ENCODE results near the gene AATK.
"Not testable (repeated sequence)": the region's sequence is repeated elsewhere in the genome, so short reads cannot be mapped to it uniquely, and the experiment has no call there.

AATK gene

DNA sequence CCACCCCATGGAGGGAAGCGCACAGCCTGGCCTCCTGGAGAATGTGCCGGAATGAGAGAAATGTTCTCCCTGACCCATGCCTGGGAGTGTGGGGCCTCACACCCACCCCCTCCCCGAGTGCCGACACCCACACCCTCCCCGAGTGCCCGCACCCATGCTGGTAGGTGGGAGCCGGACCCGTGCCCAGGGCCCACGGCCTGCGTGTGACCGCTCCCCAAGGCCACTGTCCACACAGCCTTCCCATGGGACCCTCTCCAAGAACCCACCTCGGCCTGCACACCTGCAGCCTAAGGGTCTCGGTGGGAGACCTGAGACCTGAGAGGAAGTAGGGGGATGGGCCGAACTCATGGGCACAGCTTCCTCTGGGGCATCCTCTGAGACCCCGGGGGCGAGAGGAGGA, 4.0 kb downstream of the AATK start:
- no peak for DNase-seq (ENCODE audit: low read depth)

DNA sequence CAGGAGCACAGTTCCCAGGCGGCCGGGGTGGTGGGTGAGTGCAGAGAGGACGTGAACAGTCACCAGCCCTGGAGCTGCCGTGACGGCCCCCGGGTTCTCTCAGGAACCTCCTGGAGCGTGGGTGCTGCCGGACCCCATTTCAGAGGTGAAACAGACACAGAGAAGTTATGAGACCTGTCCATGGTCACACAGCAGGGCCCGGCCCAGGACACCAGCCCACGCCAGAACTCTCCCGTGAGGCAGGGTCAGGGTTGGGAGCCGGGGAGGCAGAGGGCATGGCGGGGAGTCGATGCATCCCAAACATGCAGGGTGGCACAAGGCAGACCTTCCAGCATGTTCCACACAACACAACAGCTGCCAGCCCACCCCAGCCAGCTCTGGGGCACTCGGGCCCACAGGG, 4.5 kb downstream of the AATK start:
- DNase-seq (ENCODE audit: low read depth): no peak

DNA sequence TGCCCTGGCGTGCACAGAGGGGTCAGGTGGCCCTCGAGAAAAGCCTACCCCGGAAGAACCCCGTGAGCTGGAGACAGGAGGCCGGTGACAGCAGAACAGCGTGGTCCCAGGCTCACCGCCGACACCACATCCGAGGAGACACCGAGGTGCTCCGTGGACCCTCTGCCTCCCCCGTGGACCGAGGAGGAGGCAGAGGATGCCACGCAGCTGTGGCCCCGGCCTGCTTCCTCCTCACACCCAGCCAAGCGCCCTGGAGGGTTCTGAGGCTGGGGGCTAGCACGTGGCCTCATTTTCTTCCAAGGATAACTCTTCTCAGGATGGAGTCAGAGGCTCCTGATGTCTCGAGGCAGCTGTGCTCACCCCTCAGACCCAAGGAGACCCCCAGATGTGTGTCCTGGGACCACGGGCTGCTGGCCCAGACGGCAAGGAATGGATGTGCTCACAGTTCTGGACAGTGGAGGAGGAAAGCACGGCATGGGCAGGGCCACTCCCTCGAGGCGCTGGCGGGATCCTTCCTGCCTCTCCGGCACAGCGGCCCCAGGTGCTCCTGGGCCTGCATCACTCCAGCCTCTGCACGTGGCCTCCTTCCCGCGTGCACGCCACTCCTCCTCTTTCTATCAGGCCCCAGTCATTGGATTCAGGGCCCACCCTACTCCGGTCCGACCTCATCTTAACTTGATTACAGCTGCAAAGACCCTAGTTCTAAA, 5.1 kb downstream of the AATK start:
- no peak for DNase-seq (ENCODE audit: low read depth)

DNA sequence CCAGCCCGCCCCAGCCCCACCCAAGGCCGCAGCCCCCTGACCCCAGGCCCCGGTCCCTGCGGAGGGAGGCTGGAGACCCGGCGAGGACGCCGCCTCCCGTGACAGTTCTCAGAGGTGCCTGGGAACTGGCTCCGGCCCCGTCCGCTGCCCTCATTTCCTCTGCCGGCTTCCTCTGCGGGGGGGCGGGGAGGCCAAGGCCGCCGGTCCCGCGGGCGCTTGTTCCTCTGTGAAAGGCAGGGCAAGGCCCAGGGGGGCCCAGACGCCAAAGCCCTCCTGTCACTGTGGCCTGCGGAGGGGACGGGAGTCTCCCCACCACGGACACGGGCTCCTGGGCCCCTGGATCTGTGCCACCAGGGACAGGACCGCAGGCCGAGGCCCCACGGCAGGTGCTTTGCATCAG, 5.7 kb downstream of the AATK start:
- no peak for DNase-seq (ENCODE audit: low read depth)

DNA sequence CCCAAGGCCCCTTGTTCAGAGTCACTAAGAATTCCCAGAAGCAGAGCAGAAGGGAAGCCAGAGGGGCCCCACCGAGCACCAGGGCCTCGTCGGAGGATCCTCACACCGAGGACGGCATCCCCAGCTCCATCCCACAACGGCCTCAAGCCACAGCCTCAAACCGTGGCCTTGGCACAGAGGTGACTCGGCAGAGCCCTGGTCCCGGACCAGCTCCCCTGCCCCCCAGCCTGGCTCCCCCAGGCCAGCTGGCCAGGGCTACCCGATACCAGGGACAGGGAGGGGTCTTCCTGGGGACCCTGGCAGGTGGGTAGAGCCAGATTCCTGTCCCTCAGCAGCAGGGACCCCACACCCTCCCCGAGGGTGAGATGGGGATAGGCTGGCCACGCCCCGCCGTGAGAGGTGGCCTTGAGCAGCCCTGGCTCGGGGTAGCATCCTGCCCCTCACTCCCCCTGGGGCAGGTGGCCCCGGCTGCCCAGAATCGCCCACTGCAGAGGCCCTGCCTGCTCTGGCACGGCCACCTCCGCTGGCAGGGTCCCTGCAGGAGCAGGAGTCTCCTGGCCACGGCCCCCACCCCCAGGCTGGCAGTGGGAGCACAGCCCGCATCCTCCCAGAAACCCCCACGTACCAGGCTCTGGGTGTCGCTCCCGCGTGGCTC, 6.3 kb downstream of the AATK start:
- DNase-seq (ENCODE audit: low read depth): no peak

DNA sequence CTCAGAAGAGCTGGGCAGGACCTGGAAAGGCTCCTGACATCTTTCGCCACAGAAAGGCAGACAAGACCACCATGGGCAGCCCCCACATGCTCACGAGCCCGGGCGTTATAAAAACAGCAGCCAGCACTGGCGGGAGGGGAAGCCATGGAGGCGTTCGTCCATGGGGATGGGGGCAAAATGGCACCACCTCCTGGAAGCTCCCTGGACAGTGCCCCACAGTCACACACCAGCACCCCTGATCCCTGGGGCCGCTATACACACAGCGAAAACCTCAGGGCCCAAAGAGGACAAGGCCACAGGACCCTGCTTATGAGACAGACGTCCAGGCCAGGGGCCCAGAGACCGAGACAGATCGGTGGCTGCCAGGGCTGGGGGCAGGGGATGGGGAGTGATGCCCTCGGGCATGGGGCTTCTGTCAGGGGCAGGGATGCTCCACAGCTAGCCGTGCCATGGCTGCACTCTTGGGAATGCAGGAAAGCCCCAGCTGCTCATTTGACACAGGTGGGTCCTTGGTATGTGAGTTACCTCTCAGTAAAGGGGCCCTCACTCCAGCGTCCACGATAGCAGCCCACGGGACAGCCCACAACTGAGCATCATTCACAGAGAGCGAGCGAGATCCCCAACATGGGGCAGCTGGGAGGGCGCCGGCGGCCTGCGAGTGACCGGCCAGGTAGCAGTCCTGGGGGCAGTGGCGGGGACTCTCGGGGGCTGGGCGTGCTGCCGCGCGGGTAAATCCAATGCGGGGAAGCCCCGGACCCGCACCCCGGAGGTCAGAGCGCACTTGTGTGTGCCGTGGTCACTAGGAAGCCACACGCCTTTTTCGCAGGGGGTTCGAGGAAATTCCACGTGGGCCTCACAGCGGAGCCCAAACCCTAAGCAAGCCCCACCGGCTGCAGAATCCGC, 7.1 kb downstream of the AATK start:
- no peak for DNase-seq (ENCODE audit: low read depth)

DNA sequence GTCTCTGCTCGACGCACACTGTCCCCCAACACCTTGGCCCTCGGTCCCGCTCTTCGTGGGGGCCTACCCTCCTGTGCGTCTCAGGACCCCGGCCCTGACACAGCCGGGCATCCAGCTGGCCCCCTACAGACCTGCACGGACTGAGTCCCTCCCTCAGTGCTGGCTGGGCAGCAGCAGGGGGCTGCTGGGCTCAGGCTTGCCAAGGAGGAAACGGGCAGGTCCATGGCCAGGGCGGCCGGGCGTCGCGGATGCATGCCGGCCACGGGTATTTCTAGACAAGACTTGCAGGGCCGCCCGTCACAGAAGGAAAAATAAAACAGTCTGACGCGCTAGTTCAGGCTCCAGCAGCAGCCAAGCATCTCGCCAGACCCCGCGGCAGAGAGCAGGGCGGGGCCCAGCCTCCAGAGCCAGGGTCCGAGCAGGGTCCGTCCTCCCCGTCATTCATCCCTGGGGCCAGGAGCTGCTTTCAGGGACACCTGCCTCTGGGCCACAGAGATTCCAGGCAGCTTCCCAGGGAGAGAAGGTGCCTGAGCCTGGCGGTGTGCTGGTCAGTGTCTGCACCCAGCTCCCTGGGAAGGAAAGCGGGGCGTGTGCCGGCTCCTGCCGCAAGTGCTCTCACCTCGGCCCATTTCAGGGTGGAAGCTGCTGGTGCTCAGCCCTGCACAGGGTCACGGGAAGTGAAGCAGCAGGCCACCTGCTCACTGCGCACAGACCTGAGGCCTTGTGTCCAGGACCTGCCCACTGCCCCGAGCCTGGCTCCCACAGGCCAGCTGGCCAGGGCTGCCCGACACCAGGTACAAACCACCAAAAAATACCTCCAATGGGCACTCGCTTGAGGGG, 8.0 kb downstream of the AATK start:
- no peak for DNase-seq (ENCODE audit: low read depth)

DNA sequence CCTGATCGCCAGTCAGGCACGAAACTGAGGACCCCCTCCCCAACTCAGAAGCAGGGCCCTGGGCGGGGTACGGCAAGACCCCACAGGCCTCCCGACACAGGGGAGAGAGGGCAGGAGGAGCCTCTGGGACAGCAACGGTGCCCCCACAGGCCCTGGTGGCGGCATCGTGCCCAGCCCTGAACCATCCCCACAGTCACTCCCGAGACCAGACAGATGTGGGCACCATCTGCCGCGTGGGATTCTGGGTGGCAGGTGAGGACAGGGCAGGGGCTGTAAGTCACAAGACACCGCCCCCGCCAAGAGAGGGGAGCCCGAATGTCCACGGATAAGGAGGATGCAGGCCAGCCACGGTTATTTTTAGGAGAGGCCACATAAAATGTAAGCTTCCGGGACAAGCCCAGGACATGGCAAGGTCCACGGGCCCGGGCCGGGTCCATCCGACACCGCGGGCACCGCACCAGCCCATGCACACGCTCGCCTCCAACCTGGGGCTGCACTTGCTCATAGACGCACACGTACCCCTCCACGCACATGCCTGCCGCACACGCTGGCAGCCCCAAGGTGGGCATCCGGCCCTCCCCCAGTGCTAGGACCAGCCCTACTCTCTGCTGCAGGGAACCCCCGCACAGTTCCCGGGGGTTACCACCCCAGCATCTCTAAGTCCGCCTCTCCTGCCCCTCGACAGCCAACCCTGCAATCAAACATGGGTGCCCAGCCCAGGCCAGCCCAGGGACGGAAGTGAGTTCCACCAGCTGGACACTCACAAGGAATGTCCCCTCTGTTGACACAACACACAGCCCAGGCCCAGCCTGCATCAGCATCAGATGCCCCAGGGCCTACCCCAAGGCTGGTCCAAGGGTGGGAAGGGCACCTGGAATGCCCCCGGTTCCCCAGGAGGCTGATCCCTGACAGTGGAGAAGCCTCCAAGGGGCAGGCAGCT, 8.9 kb downstream of the AATK start:
- no peak for DNase-seq (ENCODE audit: low read depth)

DNA sequence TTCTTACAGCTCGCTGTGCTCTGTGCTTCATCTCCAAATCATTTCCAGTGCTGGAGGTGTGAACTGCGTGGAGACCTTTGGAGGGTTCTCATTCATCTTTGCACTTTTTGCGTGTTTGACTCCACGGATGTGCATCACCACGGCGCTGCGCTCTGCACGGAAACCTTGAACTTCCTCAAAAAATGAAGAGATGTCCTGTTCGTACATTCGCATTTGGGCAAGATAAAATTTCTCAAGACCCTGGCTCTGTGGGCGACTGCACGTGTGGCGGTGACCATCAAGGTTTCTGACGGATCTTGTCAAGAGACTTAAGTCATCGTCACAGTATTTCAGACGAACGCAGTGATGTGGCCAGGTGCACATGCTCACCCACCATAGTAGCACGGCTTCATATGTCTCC, 11.1 kb downstream of the AATK start:
- no peak for DNase-seq (ENCODE audit: low read depth)

DNA sequence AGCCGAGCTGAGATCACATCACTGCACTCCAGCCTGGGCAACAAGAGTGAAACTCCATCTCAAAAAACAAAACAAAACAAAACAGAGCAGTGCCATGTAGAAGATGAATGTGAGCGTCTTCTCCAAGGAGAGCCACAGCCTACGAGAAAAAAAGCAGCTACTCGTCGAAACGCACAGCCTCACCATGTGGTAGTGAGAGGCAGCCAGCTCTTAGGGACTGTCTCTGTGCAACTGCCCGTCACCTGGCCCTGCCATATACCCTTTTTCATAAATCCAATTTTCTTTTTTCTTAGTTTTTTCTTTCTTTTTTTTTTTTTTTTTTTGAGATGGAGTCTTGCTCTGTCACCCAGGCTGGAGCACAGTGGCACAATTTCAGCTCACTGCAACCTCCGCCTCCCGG, 12.0 kb downstream of the AATK start:
- DNase-seq (ENCODE audit: low read depth): not testable (repeated sequence)

DNA sequence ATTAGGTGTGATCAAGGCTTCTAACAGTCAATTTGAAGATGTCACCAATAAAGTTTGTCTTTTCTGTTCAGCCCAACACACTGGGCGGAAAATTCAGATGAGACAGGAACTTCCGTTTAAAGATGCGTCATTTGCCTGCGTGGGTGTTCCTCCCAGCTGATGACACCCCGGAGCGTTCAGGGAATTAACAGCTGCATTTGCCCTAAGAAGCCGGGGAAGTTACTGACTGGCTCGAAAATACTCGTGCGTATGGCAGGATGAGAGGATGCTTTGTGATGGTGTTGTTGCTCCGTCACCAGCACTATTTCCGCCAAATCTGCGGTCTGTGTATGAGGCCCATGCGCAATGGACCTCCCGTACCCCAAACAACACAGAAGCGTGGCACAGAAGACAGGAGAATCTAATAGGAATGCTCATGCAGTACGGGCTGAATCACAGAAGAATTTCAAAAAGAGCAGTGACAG, 12.6 kb downstream of the AATK start:
- DNase-seq (ENCODE audit: low read depth): no peak

DNA sequence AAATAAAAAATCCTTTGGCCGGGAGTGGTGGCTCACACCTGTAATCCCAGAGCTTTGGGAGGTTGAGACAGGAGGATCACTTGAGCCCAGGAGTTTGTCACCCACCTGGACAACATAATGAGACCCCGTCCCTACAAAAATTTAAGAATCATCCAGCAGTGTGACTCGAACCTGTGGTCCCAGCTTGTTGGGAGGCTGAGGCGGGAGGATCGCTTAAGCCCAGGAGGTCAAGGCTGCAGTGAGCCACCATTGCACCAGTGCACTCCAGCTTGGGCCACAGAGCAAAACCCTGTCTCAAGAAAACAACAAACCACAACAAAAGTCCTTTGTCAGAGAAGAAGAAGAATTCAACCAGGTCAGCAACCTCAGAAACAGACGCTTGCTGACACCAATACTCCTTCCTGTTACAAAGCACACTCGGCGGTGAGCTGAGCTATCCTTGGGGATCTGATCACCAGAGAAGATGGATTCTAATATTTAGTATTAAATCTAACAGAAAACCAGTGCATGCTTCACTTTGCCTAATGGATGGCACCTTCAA, 13.7 kb downstream of the AATK start:
- no peak for DNase-seq (ENCODE audit: low read depth)

DNA sequence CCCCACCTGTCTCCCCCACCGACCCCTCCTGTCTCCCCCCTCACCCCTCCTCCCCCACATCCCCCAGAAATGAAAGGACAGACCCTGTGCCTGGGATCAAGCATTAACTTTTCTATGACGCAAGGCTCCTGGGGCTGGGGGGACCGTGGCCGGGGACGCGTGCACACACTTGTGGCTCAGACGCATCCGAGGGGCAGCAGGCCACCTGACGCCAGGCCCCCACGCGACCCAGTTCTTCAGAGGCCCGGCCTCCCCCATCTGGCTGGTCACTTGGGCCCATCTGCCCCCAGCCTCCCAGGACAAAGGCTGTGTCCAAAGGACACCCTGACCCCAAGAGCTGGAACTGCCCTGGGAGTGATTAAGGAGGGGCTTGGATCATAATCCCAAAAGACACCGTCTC, 14.7 kb downstream of the AATK start:
- DNase-seq (ENCODE audit: low read depth): no peak

DNA sequence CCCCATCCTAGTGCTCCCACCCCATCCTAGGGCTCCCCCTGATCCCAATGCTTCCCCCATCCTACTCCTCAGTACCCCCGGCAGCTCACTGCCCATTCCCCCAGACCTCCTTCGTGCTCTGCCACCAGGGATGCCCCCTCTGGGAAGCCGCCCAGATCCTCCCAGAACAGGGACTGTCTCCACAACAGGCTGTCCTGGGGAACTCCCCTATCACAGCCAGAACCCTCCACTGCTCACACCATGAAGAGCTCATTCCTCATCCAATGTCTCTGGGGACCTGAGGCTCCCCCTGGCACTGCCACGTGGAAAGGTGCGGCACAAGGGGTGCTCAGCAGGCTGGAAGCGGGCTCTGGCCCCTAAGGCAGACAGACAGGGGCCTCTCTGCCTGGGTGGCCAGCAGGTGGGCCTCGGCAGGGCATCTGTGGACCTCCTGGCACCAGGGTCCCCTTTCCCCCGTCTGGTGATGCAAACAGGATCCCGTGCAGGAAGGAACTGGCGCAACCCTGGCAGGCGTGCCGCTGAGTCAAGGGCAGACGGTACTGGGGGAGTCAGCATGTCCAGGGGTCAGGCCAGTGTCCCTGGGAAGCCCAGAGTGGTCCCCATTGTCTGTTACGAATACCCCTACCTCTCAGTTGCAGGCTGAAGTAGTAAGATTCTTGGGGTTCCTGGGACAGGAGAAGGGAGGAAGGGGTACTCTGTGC, 15.5 kb downstream of the AATK start:
- no peak for DNase-seq (ENCODE audit: low read depth)

DNA sequence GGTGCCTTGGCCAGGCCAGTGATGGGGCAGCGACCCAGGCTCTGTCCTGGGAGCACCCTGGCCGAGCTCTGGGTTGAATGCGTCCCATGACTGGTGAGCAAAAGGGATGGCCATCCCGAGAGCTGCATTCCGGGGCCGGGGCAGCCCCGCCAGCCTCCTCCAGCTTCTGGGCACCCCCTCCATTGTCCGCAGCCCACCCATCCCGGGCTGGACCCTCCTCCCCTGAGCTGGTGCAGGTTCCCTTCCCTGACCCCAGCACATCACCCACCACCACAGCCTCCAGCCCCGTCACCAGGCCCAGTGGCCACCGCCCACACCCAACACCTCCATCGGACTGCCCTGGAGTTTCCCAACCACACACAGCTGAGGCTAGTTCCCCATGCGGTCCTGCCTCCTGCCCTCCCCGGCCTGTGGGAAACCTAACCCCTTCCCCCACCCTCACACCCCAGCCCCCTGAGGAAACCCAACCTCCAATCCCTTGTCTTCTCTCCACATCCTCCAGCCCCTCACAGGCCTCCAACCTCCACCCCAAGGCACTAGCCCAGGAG, 17.0 kb downstream of the AATK start:
- no peak for DNase-seq (ENCODE audit: low read depth)

DNA sequence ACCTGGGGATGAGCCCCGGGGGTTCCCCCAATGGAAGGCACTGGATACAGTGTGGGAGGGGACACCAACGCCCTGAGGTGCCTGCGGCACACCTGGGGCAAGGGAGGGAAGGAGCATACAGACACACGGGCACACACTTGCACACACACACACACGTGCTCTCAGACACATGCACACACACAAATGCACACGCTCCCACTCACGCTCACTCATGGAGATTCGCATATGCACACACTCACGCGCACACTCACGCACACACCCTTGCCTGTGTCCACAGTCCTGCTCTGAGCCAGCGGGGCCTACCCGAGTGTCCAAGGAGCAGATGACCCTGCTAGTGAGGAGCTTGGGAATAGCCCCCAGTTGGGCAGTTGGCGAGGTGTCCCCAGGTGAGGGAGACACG, 17.4 kb downstream of the AATK start:
- no peak for DNase-seq (ENCODE audit: low read depth)

DNA sequence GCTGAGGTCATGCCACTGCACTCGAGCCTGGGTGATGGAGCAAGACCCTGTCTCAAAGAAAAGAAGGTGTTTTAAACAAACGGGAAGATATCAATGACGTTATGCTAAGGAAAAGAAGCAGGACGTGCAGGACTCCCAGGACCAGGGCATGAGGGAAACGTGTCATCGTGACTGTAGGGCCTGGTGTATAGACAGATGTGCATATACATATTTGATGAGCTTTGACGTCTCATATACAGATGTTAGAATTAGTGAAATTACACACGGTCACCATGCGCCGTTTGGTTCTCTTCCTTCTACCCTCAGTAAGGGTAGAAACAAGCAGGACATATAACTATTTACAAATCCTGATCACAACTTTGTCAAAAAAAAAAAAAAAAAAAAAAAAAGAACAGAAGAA, 18.3 kb downstream of the AATK start:
- DNase-seq (ENCODE audit: low read depth): no peak

DNA sequence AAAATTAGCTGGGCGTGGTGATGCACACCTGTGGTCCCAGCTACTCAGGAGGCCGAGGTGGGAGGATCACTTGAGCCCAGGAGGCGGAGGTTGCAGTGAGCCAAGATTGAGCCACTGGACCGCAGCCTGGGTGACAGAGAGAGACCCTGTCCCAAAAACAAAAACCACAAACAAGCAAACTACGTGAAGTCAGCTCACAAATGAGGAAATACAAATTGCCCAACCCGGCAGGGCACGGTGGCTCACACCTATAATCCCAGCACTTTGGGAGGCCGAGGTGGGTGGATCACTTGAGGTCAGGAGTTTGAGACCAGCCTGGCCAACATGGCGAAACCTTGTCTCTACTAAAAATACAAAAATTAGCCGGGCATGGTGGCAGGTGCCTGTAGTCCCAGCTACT, 19.8 kb downstream of the AATK start:
- not testable (repeated sequence) for DNase-seq (ENCODE audit: low read depth)

DNA sequence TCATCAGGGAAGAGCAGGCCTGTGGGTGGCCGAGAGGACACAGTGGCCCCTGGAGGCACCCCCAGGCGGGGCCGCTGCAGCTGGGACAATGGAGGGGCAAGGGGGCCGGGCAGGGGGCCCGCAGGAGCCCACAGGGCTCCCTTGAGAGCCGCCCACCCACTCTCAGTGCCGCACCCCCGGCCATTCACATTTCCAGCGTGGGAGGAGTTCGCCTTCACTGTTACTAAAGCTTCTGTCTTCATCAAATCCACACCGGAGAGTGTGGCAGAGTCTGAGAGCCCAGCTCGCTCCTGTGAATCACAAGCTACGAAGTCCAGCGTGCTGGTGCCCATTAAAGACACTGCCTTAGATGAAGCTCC, 21.6 kb downstream of the AATK start:
- DNase-seq (ENCODE audit: low read depth): no peak
